HG03571 (cell line): ENCODE results near the gene TP53BP1.
A peak's percentile ranks its signal among the peaks of the same experiment; 100 is the strongest.
"Not testable (repeated sequence)": the region's sequence is repeated elsewhere in the genome, so short reads cannot be mapped to it uniquely, and the experiment has no call there.

Experiments used
- ATAC-seq: cut with Tn5 transposase; IDR thresholded peaks from one replicate; pipeline ENCODE4 v1.9.1; 2021; ENCODE audit not compliant: unreplicated experiment

TP53BP1 gene

GRCh38 chr15:43433165-43433564, 59.8 kb downstream of the TP53BP1 start:
- no peak for ATAC-seq

- no peak for ATAC-seq
Measured at GRCh38 chr15:43429687-43430086, 63.3 kb downstream of the TP53BP1 start.

- ATAC-seq: no peak
Measured at GRCh38 chr15:43423793-43424192, 69.2 kb downstream of the TP53BP1 start.

- no peak for ATAC-seq
Measured at GRCh38 chr15:43420876-43421275, 72.1 kb downstream of the TP53BP1 start.

- ATAC-seq: no peak
Measured at GRCh38 chr15:43420435-43420834, 72.5 kb downstream of the TP53BP1 start.

GRCh38 chr15:43414196-43414595, 78.8 kb downstream of the TP53BP1 start:
- no peak for ATAC-seq

GRCh38 chr15:43412096-43412495, 80.9 kb downstream of the TP53BP1 start:
- ATAC-seq: no peak

GRCh38 chr15:43410572-43411214, 82.3 kb downstream of the TP53BP1 start:
- ATAC-seq: no peak

GRCh38 chr15:43408789-43409188, 84.2 kb downstream of the TP53BP1 start:
- no peak for ATAC-seq

GRCh38 chr15:43406808-43407207, 86.1 kb downstream of the TP53BP1 start:
- no peak for ATAC-seq

GRCh38 chr15:43406189-43406588, 86.8 kb downstream of the TP53BP1 start:
- ATAC-seq: no peak

- ATAC-seq: no peak
Measured at GRCh38 chr15:43404130-43404529, 88.8 kb downstream of the TP53BP1 start.

GRCh38 chr15:43403616-43404015, 89.3 kb downstream of the TP53BP1 start:
- ATAC-seq: no peak

- ATAC-seq: no peak
Measured at GRCh38 chr15:43402255-43402654, 90.7 kb downstream of the TP53BP1 start.

- ATAC-seq: not testable (repeated sequence)
Measured at GRCh38 chr15:43393592-43393991, 99.4 kb downstream of the TP53BP1 start.

GRCh38 chr15:43390723-43391122, 102.2 kb downstream of the TP53BP1 start:
- ATAC-seq: no peak

- no peak for ATAC-seq
Measured at GRCh38 chr15:43383070-43383469, 109.9 kb downstream of the TP53BP1 start.

- ATAC-seq: no peak
Measured at GRCh38 chr15:43382310-43382709, 110.6 kb downstream of the TP53BP1 start.

- ATAC-seq: no peak
Measured at GRCh38 chr15:43378601-43379000, 114.4 kb downstream of the TP53BP1 start.

GRCh38 chr15:43376017-43376705, 116.8 kb downstream of the TP53BP1 start:
- no peak for ATAC-seq

- peak; percentile 60 for ATAC-seq
Measured at GRCh38 chr15:43370975-43371974, 121.7 kb downstream of the TP53BP1 start, which contains the start of the genes TUBGCP4 and ZSCAN29. Gene TUBGCP4, plus strand, starts transcription at chr15:43371101. Its CDS starts 254 bp downstream, at chr15:43371355. Gene ZSCAN29, minus strand, starts transcription at chr15:43371043. Its CDS starts 1,130 bp downstream, at chr15:43369913.
